ENCODE data around the gene SLC2A4. TPM values are rescaled to one million over a fixed set of nuclear protein-coding genes. Genes with fewer than 3 reads are reported as not detected.

Gene SLC2A4
- total and polyA plus RNA-seq, 12 donors = 41.8 to 186 (median 174) TPM

GRCh38 chr17:7317161-7317803, 35.8 kb downstream of the SLC2A4 start:
- peaks cover 7 to 85% (median 60%) of the 10 kb centered on the region in 9 donors for H3K36me3 ChIP-seq

GRCh38 chr17:7318121-7318860, 36.8 kb downstream of the SLC2A4 start:
- peaks cover 4 to 85% (median 60%) of the 10 kb centered on the region in 9 donors for H3K36me3 ChIP-seq
- no peak overlapping the region for H3K27ac ChIP-seq
- DNase-seq (no peak), ATAC-seq (no peak)
- H3K4me1 ChIP-seq = peaks cover 7 to 27% (median 23%) of the 10 kb centered on the region in 9 donors
- H3K9me3 ChIP-seq = no peaks in the 10 kb centered on the region
- intact Hi-C loops (cut with DNase I) = no loop called here
- TF ChIP-seq, protein P1, sequence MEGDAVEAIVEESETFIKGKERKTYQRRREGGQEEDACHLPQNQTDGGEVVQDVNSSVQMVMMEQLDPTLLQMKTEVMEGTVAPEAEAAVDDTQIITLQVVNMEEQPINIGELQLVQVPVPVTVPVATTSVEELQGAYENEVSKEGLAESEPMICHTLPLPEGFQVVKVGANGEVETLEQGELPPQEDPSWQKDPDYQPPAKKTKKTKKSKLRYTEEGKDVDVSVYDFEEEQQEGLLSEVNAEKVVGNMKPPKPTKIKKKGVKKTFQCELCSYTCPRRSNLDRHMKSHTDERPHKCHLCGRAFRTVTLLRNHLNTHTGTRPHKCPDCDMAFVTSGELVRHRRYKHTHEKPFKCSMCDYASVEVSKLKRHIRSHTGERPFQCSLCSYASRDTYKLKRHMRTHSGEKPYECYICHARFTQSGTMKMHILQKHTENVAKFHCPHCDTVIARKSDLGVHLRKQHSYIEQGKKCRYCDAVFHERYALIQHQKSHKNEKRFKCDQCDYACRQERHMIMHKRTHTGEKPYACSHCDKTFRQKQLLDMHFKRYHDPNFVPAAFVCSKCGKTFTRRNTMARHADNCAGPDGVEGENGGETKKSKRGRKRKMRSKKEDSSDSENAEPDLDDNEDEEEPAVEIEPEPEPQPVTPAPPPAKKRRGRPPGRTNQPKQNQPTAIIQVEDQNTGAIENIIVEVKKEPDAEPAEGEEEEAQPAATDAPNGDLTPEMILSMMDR (IDR thresholded peaks at IDR 0.05) = no peak
- no peaks in the 10 kb centered on the region for H3K27me3 ChIP-seq
- H3K4me3 ChIP-seq = no peak overlapping the region
- 93 to 94% methylated on average over 13 of the region's 13 CpGs for WGBS, 2 donors

More at GRCh38 chr17:7317161-7317803, 35.8 kb downstream of the SLC2A4 start:
- Histone ChIP-seq H3K4me1 (peaks cover 12 to 38% (median 32%) of the 10 kb centered on the region in 9 donors), H3K4me3 (no peak overlapping the region), H3K27ac (no peak overlapping the region), H3K9me3 (no peaks in the 10 kb centered on the region), H3K27me3 (no peaks in the 10 kb centered on the region)
- no peak for ATAC-seq
- no peak for DNase-seq
- TF ChIP-seq, protein P1 (IDR thresholded peaks at IDR 0.05) = no peak
- WGBS, 2 donors = 80 to 86% methylated on average over 16 of the region's 16 CpGs
- intact Hi-C loops (cut with DNase I) = no loop called here

- TF ChIP-seq, protein P1 (IDR thresholded peaks at IDR 0.05) = no peak
- Histone ChIP-seq H3K9me3 (no peaks in the 10 kb centered on the region), H3K4me1 (peaks cover 0 to 4% (median 0%) of the 10 kb centered on the region in 9 donors), H3K27me3 (no peaks in the 10 kb centered on the region), H3K4me3 (no peak overlapping the region), H3K36me3 (peaks cover 6 to 99% (median 70%) of the 10 kb centered on the region in 9 donors), H3K27ac (no peak overlapping the region)
- WGBS, 2 donors = 86 to 90% methylated on average over 15 of the region's 15 CpGs
- no peak for ATAC-seq
- DNase-seq = no peak
- intact Hi-C loops (cut with DNase I) = no loop called here
These were observed 39.9 kb downstream of the SLC2A4 start for GRCh38 chr17:7321466-7321865.

GRCh38 chr17:7322520-7323194, 41.1 kb downstream of the SLC2A4 start:
- intact Hi-C loops (cut with DNase I) = no loop called here
- TF ChIP-seq, protein P1 (IDR thresholded peaks at IDR 0.05) = no peak
- Histone ChIP-seq H3K4me3 (no peak overlapping the region), H3K27me3 (no peaks in the 10 kb centered on the region), H3K9me3 (no peaks in the 10 kb centered on the region), H3K27ac (no peak overlapping the region), H3K4me1 (peaks cover 0 to 6% (median 2%) of the 10 kb centered on the region in 9 donors), H3K36me3 (peaks cover 6 to 91% (median 60%) of the 10 kb centered on the region in 9 donors)
- ATAC-seq (no peak), DNase-seq (no peak)
- WGBS, 2 donors = 91 to 93% methylated on average over 22 of the region's 22 CpGs

Data from heart right ventricle (tissue), 16 donors.